Esophagus squamous epithelium (tissue), 4 donors: Measurements from ENCODE around the gene ZNF221.

Source experiments
- CTCF ChIP-seq, 6 experiments: fragments of 450-650 bp in 4 of 6; fragments of 200-600 bp in 2 of 6; sonication (generic) in 2 of 6; IDR thresholded peaks; one replicate each; pipeline ENCODE4 v1.5.1; 2016 to 2019; ENCODE audit warnings: antibody characterized with exemption in 6 of 6, mild to moderate bottlenecking in 4 of 6, moderate library complexity in 4 of 6
- POLR2A ChIP-seq, 4 donors: fragments of 450-650 bp; IDR thresholded peaks; one replicate each; pipeline ENCODE4 v1.6.1; 2017; ENCODE audit warnings: antibody characterized with exemption in 4 of 4, mild to moderate bottlenecking in 4 of 4, moderate library complexity in 3 of 4

- TF ChIP-seq CTCF (IDR thresholded peaks at IDR 0.05): no peak
- TF ChIP-seq POLR2A (IDR thresholded peaks at IDR 0.05): no peak
These were observed 48.6 kb upstream of the ZNF221 start for GRCh38 chr19:43902399-43902798.
